ENCODE data around the gene ABI1. TPM values are rescaled to one million over a fixed set of nuclear protein-coding genes. Genes with fewer than 3 reads are reported as not detected.
"Not testable (repeated sequence)": the region's sequence is repeated elsewhere in the genome, so short reads cannot be mapped to it uniquely, and the experiment has no call there.

The ABI1 gene
- total RNA-seq, 1 donor from 2014 or later: 50.4 TPM

DNA sequence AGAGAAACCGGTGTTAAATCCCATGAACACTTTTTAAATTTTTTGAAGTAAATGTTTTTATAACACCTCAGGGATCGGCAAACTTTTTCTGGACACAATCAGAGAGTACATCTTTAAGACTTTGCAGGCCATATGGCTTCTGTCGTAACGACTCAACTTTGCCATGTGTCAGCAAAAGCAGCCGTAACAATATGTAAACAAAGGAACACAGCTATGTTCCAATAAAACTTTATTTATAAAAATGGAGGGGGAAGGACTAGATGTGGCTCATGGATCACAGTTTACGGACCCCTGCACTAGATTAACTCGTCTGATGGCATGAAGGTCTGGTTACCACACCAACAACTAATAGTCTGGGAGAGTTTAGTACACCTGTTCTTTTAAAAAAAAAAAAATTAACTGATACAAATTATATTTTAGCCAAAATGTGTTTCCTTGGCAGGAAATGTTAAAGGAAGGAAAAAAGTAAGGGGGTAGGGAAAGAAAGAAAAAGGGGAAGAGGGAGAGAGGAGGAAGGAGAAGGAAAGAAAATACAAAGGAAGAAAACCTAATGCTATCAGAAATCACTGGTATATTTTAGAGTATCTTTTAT is 50.2 kb downstream of the ABI1 start:
- DNase-seq (ENCODE audit: low spot score) (no peak), ATAC-seq (no peak)
- intact Hi-C loops (cut with DNase I): no loop called here

DNA sequence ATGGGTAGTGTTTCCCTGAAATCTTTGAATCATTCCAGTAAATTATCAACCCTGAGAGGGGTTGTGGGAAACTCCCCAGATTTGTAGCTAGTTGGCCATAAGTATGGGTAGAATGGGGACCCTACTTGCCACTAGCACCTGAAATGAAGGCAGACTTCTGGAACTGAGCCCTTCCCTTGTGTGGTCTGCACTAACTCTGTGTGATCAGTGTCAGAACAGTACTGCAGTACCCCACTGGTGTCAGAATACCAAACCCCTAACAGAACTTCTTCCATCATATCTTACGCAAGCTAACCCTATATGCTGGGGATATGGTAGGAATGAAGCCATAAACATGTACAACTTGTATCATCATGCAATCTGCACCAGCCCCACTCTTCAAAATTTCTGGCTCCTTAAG is 50.8 kb downstream of the ABI1 start:
- DNase-seq (ENCODE audit: low spot score) (no peak), ATAC-seq (no peak)
- intact Hi-C loops (cut with DNase I): no loop called here

DNA sequence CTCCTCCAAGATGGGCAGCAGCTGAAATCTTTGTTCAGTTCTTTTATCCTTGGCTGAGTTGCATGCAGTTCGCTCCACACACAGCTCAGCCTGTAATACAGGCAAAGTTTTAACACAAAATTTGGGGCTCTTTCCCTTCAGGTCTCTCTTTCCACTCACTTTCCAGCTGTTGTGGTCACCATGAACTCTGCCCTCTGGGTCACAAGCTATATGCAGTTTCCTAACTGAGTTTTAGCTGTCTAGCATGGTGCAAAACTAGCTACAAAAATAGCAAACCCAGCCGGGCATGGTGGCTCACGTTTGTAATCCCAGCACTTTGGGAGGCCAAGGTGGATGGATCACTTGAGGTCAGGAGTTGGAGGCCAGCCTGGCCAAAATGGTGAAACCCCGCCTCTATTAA is 53.2 kb downstream of the ABI1 start:
- intact Hi-C loops (cut with DNase I): no loop called here

DNA sequence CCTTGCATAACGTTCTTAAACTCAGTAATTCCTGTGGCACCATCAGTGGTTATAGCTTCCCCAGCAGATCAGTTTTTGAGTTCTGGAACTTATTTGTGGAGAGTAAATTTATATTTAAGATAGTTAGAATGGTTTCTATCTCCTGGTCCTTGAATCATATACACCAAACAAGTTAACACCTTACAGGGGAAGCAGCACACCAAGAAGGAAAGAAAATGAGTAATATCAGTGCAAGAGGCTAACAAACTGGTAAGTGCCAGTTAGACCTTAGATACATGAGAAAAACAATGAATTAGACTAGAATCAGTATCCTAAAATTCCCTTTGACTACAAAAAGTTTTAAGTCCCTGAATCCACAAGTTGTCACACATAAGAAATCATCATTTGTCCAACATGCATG is 54.2 kb downstream of the ABI1 start:
- DNase-seq (ENCODE audit: low spot score) (no peak), ATAC-seq (no peak)
- intact Hi-C loops (cut with DNase I): no loop called here

More for the DNA sequence above, 53.2 kb downstream of the ABI1 start:
- ATAC-seq (no peak), DNase-seq (ENCODE audit: low spot score) (no peak)

DNA sequence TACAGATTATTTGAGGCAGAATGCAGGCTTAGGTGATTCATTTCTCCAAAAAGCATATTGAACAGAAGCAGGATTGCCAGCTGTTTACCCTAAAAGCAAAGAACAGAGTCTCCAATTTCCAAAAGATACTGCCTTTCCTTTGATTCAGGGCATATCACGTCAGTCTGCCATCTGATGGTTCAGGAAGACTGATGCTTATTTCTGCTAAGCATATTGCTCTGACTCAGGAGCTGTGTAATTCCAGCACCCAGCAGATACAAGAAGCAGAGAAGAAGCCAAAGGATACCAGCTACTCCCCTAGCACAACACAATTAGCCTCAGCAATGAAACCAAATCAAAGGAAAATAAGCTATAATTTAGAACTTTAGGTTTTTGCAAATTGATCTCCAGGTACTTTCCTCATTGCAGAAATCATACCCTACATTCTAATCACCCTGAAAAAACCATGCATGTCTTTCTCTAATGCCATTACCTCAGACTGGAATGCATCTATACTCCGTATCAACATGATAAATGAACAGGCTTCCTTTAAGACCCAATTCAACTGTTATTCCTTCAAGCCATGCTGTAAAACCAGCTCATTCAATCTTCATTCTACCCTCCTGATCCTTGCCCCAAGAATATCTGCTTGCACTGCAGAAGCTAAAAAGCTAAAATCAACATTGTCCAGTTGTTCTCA is 55.1 kb downstream of the ABI1 start:
- intact Hi-C loops (cut with DNase I): no loop called here
- ATAC-seq (no peak), DNase-seq (ENCODE audit: low spot score) (no peak)

DNA sequence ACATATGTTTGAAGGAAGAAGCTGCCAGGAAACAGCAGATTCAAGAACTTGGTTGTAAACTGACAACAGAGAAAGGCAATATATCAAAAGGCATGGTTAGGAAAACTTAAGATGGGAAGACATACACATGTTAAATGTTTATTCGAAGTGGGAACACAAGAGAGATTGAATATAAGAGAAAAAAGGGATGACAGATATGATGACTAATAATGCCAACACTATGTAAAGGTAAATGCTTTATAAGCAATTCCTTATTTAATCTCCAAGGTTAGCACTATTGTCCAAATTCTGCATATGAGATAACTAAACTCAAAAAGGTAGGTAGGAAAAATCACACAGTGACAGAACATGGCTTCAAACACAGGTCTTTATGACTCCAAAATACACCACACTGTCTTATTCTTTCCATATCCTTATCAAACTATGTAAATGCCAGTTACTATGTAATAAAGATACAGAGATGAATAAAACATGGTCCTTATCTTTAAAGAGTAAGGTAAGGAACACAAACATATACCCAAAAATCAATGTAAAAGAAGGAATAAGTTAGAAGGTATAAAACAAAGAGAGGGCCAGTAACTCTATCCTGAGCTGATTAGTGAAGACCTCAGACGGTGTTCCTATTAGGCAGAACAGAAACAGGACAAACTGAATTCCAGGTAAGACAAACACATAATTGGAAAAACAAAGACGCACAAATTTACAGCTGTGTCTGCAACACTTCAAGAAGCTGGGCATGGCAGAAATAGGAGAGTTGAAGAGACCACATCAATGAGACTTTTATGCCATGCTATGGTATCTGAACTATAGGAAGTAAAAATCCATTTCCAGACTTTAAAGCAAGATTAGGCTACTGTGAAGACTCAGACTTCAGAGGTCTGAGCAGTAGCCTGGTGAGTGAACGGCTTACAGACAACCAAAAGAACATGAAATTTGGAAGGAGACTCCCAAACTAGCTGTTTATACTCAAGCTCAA is 56.1 kb downstream of the ABI1 start:
- DNase-seq (ENCODE audit: low spot score) (no peak), ATAC-seq (no peak)
- intact Hi-C loops (cut with DNase I): no loop called here

DNA sequence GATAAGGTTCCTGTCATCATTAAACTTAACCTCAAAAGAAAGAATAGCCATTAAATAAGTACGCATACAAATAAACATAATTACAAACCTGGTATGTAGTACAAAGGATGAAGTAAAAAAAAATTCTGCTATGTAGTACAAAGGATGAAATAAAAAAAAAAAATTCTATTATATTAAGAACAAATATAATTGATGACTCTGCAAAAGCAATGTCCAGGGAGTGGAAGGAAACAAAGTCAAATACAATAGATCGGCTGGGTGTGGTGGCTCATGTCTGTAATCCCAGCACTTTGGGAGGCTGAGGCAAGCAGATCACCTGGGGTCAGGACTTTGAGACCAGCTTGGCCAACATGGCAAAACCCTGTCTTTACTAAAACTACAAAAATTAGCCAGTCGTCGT is 56.9 kb downstream of the ABI1 start:
- ATAC-seq: no peak
- no peak for DNase-seq (ENCODE audit: low spot score)
- intact Hi-C loops (cut with DNase I): no loop called here

DNA sequence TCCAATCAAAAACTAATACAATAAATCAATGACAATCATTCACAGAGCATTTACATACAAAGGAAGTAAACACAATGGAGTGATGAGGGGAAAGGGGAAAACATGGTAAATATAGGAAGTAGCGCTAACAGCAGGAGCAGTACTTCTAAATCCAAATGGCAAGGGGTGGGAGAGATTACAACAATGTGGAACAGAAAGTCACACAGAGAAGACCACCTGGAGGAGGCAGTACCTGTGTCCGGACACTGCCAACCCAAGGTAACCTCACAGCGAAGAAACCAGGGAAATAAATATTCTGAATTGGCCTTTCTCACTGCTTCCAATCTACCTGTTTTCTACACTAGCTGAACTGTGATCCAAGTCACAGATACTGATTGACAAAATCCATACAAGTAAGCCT is 58.2 kb downstream of the ABI1 start:
- DNase-seq (ENCODE audit: low spot score): no peak
- ATAC-seq: no peak
- intact Hi-C loops (cut with DNase I): no loop called here

DNA sequence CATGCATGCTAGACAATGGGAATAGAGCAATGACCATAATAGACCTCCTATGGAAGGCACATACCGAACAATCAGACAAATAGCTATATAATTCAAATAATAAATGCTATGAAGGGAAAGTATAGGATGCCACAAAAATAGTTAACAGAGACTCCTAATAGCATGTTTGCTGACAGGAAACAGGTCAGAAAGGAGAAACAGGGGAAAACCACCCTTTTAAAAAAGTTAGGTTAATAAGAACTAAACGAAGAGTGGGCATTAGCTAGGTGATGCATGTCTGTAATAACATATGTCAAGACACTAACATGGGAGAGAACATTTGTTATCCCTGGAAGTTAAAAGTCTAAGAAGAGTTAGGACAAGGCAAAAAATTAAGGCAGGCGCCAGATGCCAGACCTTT is 58.9 kb downstream of the ABI1 start:
- ATAC-seq: no peak
- intact Hi-C loops (cut with DNase I): no loop called here
- no peak for DNase-seq (ENCODE audit: low spot score)

DNA sequence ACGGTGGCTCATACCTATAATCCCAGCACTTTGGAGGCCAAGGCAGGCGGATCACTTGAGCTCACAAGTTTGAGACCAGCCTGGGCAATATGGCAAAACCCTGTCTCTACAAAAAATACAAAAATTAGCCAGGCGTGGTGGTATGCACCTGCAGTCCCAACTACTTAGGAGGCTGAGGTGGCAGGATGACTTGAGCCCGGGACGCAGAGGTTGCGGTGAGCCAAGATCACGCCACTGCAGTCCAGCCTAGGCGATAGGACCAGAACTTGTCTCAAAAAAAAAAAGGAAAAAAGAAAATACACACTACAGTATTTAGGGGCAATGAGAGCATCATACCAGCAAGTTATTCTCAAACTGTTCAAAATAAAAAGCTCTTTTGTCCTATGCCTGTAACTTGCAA is 59.5 kb downstream of the ABI1 start:
- DNase-seq (ENCODE audit: low spot score) (no peak), ATAC-seq (no peak)
- intact Hi-C loops (cut with DNase I): no loop called here

DNA sequence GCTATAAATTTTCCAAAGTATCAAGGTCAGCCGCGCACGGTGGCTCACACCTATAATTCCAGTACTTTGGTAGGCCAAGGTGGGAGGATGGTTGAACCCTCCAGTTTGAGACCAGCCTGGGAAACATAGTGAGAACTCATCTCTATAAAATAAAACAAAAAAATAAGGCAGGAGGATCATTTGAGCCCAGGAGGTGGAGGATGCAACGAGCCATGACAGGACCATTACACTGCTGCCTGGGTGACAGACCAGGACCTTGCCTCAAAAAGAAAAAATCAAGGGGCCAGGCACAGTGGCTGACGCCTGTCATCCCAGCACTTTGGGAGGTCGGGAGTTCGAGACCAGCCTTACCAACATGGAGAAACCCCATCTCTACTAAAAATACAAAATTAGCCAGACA is 60.3 kb downstream of the ABI1 start:
- intact Hi-C loops (cut with DNase I): no loop called here
- ATAC-seq (no peak), DNase-seq (ENCODE audit: low spot score) (no peak)

DNA sequence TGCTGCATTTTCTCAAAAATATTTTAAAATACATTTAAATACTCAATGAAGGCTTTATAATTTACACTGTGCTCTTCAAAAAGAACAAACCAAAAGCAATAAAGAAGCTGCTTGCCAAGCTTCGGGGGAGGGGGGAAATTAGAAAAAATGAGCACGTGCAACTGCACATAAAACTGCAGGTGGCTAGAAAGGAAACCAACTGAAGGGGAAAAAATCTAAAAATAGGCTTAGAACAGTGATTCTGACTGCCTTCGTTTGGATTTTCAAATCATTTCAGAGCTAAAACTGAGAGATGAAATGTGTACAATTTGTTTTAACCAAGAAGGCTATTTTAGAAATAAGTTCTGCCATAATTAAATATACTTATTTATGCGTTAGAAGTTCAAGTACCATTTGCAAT is 61.4 kb downstream of the ABI1 start:
- ATAC-seq (no peak), DNase-seq (ENCODE audit: low spot score) (no peak)
- intact Hi-C loops (cut with DNase I): no loop called here

DNA sequence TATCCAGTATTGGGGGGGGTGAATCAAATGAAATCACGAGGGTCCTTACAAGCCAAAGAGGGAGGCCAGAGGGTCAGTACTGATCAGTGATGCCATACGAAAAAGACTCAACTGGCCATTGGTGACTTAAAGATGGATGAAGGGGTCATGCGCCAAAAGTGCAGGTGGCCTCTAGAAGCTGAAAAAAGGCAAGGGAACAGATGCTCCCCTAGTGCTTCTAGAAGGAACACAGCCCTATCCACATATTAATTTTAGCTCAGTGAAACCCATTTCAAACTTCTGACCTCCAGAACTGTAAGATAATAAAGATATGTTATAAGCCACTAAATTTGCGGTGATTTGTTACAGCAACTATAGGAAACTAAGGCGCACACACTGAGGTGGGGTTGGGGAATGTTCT is 62.5 kb downstream of the ABI1 start:
- no peak for DNase-seq (ENCODE audit: low spot score)
- no peak for ATAC-seq
- intact Hi-C loops (cut with DNase I): no loop called here

DNA sequence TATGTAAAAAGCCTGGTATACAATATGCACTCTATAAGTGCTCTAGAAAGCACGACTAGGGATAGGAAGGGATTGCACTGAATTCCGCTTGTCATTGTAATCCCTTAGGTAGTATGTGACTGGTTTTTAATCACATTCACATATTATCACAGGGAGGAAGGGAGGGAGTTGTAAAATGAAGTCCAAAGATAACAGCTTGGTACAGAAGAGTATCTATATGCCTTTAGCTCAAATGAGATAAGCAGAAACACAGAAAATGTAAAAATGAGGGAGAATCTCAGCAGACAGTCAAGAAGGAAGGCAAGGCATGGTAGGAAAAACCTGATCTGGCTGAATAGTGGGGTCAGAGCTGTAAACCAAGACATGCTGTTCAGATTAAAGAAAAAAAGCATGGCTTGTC is 63.4 kb downstream of the ABI1 start:
- no peak for ATAC-seq
- intact Hi-C loops (cut with DNase I): no loop called here
- no peak for DNase-seq (ENCODE audit: low spot score)

DNA sequence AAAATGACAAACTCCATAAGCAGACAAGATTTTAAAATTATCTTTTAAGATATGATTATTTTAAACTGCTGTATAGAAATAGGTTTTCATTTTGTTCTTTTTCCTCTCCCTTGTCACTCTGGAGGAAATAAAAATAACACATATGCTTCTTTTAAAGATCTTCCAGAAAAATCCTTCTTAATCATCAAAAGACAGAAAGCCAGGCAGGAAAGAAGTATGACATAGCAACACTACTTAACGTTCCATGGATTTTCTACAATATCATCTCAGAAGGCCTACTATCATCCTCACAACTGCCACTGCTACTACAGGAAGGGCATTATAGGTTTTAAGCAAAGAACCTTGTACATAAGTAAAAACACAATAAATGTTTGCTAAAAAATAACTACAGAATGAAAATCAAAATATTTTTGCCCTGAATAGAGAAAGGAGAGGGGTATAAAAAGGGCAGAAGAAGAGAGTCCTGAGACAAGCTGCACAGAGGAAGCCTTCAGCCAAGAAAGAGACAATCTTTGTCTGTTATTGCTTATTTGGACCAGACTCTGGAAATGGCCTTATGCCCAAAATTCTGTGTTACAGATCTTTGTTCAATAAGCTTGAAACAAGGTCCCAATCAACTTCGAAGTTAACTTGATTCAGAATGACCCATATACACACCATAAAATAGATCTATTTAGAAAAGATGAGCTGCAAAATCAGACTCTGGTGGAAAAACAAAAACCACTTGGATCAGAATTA is 67.8 kb downstream of the ABI1 start:
- ATAC-seq (no peak), DNase-seq (ENCODE audit: low spot score) (no peak)
- intact Hi-C loops (cut with DNase I): no loop called here

DNA sequence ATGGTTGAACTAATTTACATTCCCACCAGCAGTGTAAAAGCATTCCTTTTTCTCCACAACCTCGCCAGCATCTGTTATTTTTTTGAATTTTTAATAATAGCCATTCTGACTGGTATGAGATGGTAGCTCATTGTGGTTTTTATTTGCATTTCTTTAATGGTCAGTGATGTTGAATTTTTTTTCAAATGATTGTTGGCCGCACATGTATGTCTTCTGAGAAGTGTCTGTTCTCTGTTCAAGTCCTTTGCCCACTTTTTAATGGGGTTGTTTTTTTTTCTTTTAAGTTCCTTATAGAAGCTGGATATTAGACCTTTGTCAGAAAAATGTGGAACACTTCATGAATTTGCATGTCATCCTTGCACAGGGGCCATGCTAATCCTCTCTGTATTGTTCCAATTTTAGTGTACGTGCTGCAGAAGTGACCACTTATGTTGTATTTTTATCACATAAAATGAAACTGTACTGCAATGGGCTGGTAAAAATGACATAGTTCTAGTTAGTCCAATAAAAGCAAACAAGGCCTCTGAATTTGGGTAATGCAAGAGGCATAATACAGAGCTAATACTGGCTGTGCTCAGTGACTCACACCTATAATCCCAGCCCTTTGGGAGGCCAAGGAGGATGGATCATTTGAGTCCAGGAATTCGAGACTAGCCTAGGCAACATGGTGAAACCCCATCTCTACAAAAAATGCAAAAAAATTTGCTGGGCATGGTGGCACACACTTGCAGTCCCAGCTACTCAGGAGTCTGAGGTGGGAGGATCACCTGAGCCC is 70.3 kb downstream of the ABI1 start:
- DNase-seq (ENCODE audit: low spot score): no peak
- intact Hi-C loops (cut with DNase I): no loop called here
- ATAC-seq: no peak

DNA sequence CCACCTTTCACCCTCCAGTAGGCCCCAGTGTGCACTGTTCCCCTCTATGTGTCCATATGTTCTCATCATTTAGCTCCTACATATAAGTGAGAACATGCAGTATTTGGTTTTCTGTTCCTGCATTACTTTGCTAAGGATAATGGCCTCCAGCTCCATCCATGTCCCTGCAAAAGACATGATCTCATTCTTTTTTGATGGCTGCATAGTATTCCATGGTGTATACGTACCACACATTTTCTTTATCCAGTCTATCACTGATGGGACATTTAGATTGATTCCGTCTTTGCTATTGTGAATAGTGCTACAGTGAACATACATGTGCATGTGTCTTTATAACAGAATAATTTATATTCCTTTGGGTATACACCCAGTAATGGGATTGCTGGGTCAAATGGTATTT is 71.0 kb downstream of the ABI1 start:
- intact Hi-C loops (cut with DNase I); ATAC-seq; DNase-seq (ENCODE audit: low spot score): not testable (repeated sequence)

DNA sequence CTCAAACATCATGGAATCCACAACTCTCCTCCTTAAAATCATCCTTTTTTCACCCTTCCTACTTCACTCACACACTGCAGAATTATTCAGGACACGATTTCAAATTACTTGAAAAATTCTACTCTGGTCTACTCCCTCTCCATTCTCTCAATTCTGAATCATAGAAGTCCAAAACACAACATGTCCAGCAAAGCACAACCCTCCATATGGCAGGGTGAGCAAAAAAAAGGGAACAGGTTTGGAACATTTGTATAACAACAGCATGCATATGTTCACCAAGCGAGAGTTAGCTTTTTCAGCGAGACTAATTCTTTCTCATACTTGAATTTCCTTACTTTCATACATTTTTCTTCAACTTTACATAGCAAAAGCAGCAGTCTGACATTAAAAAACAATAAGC is 73.4 kb downstream of the ABI1 start:
- ATAC-seq (no peak), DNase-seq (ENCODE audit: low spot score) (no peak)
- intact Hi-C loops (cut with DNase I): no loop called here

DNA sequence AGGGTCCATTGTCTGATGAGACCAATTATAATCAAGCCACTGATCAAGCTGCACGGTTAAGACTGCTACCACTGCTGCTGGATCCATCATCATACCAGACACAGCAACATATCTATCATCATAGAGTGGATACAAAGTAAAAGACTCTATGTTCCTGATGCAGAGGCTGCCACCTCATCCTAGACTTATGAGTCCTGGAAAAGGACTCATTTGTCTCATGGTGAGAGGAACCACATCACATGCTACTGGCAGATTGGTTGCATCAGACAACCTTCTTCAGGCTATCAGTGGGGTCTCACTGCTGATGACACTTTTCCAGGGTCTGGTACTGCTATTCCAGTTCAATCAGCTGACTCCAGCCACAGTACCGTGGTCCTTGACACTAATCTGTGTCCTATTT is 79.0 kb downstream of the ABI1 start:
- no peak for ATAC-seq
- DNase-seq (ENCODE audit: low spot score): no peak
- intact Hi-C loops (cut with DNase I): no loop called here
